Loucy (cell line): ENCODE results near the gene SBK2.

Experiments
- EZH2phosphoT487 ChIP-seq: fragments of 200-600 bp; IDR thresholded peaks from 2 replicates; pipeline ENCODE4 v1.6.1; 2018; ENCODE audit warnings: antibody characterized with exemption, mild to moderate bottlenecking, moderate library complexity, borderline replicate concordance
- TF ChIP-seq, protein P1 (sequence below): fragments of 200-600 bp; sonication (generic); conservative IDR thresholded peaks from 2 replicates; pipeline ENCODE4 v1.5.1; 2014; ENCODE audit warnings: mild to moderate bottlenecking, antibody characterized with exemption, low read length

DNA sequence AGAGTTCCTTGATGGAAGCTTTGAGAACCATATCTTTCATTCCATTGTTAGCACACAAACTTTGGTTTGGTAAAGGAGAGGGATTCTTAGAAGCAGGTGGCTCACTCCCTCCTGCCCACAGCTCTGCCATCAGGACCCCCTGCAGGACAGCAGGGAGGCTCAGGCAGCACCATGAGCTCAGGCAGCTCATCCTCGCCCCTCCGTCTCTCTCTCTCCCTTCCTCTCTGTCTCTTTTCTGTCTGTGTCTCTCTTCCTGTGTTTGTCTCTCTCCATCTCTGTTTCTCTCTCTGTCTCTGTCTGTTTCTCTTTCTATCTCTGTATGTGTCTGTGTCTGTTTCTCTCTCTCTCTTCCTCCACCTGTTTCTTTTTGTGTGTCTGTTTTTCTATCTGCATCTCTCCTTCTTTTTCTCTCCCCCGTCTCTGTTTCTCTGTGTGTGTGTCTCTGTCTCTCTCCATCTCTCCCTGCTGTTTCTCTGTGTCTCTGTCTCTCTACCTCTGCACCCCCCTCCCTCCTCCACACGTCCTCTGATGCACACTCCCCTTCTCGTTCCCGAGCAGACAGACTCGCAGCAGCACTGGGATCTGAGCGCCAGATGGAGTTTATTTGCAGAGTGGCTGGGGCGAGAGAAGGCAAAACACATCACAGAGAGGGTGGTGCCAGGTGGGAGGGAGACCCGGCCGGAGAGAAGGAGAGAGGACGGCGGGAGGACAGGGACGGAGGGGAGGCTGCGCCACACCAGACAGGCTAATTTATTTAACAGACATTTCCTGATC, 8.7 kb downstream of the SBK2 start:
- TF ChIP-seq, protein P1, sequence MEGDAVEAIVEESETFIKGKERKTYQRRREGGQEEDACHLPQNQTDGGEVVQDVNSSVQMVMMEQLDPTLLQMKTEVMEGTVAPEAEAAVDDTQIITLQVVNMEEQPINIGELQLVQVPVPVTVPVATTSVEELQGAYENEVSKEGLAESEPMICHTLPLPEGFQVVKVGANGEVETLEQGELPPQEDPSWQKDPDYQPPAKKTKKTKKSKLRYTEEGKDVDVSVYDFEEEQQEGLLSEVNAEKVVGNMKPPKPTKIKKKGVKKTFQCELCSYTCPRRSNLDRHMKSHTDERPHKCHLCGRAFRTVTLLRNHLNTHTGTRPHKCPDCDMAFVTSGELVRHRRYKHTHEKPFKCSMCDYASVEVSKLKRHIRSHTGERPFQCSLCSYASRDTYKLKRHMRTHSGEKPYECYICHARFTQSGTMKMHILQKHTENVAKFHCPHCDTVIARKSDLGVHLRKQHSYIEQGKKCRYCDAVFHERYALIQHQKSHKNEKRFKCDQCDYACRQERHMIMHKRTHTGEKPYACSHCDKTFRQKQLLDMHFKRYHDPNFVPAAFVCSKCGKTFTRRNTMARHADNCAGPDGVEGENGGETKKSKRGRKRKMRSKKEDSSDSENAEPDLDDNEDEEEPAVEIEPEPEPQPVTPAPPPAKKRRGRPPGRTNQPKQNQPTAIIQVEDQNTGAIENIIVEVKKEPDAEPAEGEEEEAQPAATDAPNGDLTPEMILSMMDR: no peak
- TF ChIP-seq EZH2phosphoT487: no peak
